Endothelial cell of umbilical vein (primary cell): Measurements from ENCODE around the gene VEGFA. TPM values are rescaled to one million over a fixed set of nuclear protein-coding genes. Genes with fewer than 3 reads are reported as not detected.

ENCODE experiments used
- BruUV-seq: library from RNA; stranded (reverse); fragments of 400-500 nt; replicated peaks from 2 replicates; lab custom pipeline; 2021; lab: Mats Ljungman, UMichigan
- CTCF ChIA-PET: fragments of 300-600, 350-600 bp; sonication (Branson Sonifier 250); formaldehyde crosslinking; loops from one replicate; lab custom pipeline; 2021; ENCODE audit warnings: antibody characterized with exemption, inconsistent platforms; lab: Charles Lee
- POLR2A ChIA-PET: fragments of 300-600, 350-600 bp; sonication (Branson Sonifier 250); formaldehyde crosslinking; loops from one replicate; lab custom pipeline; 2021; ENCODE audit warnings: antibody characterized with exemption, inconsistent platforms; lab: Charles Lee
- DNase-seq: peaks from one replicate; pipeline ENCODE4 v3.0.0-alpha.2; 2011; ENCODE audit warnings: low read depth, low spot score
- FAIRE-seq: peaks from 2 replicates; lab custom pipeline; 2011; peaks lifted over from hg19 to GRCh38; lab: Jason Lieb, UNC
- H2AFZ ChIP-seq: 2 replicates; pipeline ENCODE4 v1.6.0; 2012; ENCODE audit warnings: low read depth, low read length, control low read depth, inconsistent platforms
- H3K27ac ChIP-seq: 2 replicates; pipeline ENCODE4 v1.5.1; 2011; ENCODE audit warnings: low read depth, mild to moderate bottlenecking, control low read depth, low read length, moderate library complexity; ENCODE audit not compliant: insufficient read depth
- H3K27me3 ChIP-seq, 2 experiments: 2 replicates each; pipeline versions ENCODE4 v1.6.0 to v1.6.1; 2011; ENCODE audit warnings: low read length in 2 of 2, mixed read lengths in 1 of 2; ENCODE audit not compliant: control insufficient read depth in 2 of 2, insufficient read depth in 2 of 2
- H3K36me3 ChIP-seq, 2 experiments: 2 replicates in 1 of 2; 3 replicates in 1 of 2; pipeline ENCODE4 v1.5.1; 2011; ENCODE audit warnings: low read length in 2 of 2, mild to moderate bottlenecking in 1 of 2, moderate library complexity in 1 of 2; ENCODE audit not compliant: control insufficient read depth in 2 of 2, insufficient read depth in 2 of 2; ENCODE audit errors: extremely low read depth in 1 of 2
- H3K4me1 ChIP-seq: 3 replicates; pipeline ENCODE4 v1.5.1; 2011; ENCODE audit warnings: mild to moderate bottlenecking, low read length; ENCODE audit not compliant: control insufficient read depth, insufficient read depth; ENCODE audit errors: extremely low read depth
- H3K4me2 ChIP-seq: 2 replicates; pipeline ENCODE4 v1.6.1; 2011; ENCODE audit warnings: low read length, control low read depth, mixed read lengths; ENCODE audit not compliant: insufficient read depth
- H3K4me3 ChIP-seq, 3 experiments: fragments of 200-600 bp in 1 of 3; sonication (generic), shearing (Covaris generic) in 1 of 3; replicated peaks in 1 of 3; 2 replicates each; pipeline ENCODE4 v1.5.1; 2011 to 2016; ENCODE audit warnings: control low read depth in 3 of 3, low read length in 3 of 3, mild to moderate bottlenecking in 2 of 3, inconsistent platforms in 1 of 3, low read depth in 1 of 3, moderate library complexity in 1 of 3; ENCODE audit not compliant: insufficient read depth in 1 of 3
- H3K79me2 ChIP-seq: 2 replicates; pipeline ENCODE4 v1.6.0; 2012; ENCODE audit warnings: low read length, inconsistent platforms; ENCODE audit not compliant: control insufficient read depth, insufficient read depth
- H3K9ac ChIP-seq: replicated peaks from 2 replicates; pipeline ENCODE3; 2011; ENCODE audit warnings: low read length, control low read depth; ENCODE audit not compliant: insufficient read depth; ENCODE audit errors: extremely low read depth
- H3K9me1 ChIP-seq: replicated peaks from 3 replicates; pipeline ENCODE4 v1.6.0; 2011; ENCODE audit warnings: mild to moderate bottlenecking, low read length; ENCODE audit not compliant: control insufficient read depth, insufficient read depth; ENCODE audit errors: extremely low read depth
- H3K9me3 ChIP-seq: replicated peaks from 2 replicates; pipeline ENCODE4 v1.5.1; 2012; ENCODE audit warnings: low read length, inconsistent platforms; ENCODE audit not compliant: control insufficient read depth, insufficient read depth
- H4K20me1 ChIP-seq: replicated peaks from 2 replicates; pipeline ENCODE3; 2011; ENCODE audit warnings: mild to moderate bottlenecking, low read length; ENCODE audit not compliant: control insufficient read depth, insufficient read depth; ENCODE audit errors: extremely low read depth
- EZH2 ChIP-seq: IDR thresholded peaks from 2 replicates; pipeline ENCODE4 v1.6.1; 2012; ENCODE audit warnings: borderline replicate concordance, low read depth, mild to moderate bottlenecking, moderate library complexity, low read length, inconsistent platforms; ENCODE audit not compliant: severe bottlenecking
- FOS ChIP-seq: IDR thresholded peaks from 2 replicates; pipeline ENCODE4 v1.6.1; 2011; ENCODE audit warnings: mild to moderate bottlenecking, low read length, moderate library complexity, borderline replicate concordance; ENCODE audit not compliant: insufficient read depth
- GATA2 ChIP-seq: IDR thresholded peaks from 2 replicates; pipeline ENCODE4 v1.7.0; 2011; ENCODE audit warnings: low read depth, mild to moderate bottlenecking, moderate library complexity, mixed read lengths, low read length; ENCODE audit not compliant: insufficient read length, insufficient read depth
- JUN ChIP-seq: IDR thresholded peaks from 2 replicates; pipeline ENCODE4 v1.6.1; 2011; ENCODE audit warnings: borderline replicate concordance, low read depth; ENCODE audit not compliant: insufficient read length, insufficient read depth
- MYC ChIP-seq: IDR thresholded peaks from one replicate; pipeline ENCODE4 v1.6.1; 2011; ENCODE audit warnings: mild to moderate bottlenecking, low read depth, low read length
- POLR2A ChIP-seq: IDR thresholded peaks from 2 replicates; pipeline ENCODE4 v1.6.1; 2012; ENCODE audit warnings: low read depth, mild to moderate bottlenecking, control low read depth, low read length
- dilution Hi-C: fragments of 300-500 bp; cut with MboI; formaldehyde crosslinking; loops from one replicate; pipeline ENCODE4 v1.15.0; 2019; ENCODE audit warnings: low sequenced_read_pairs; ENCODE audit not compliant: extremely low pct_ligation_motif_present
- intact Hi-C: fragments of 100-400 bp; cut with micrococcal nuclease; formaldehyde crosslinking; loops from one replicate; pipeline ENCODE4 v1.10.0; 2022
- polyA plus RNA-seq, 4 experiments: library from polyadenylated mRNA; depleted of rRNA in 3 of 4; stranded (reverse) in 3 of 4; unstranded in 1 of 4; fragments of >200 nt; gene quantifications; 2 replicates each; pipeline versions ENCODE4 v1.2.1 to v1.2.3, GENCODE V29; 2011 to 2012; ENCODE audit warnings: missing spikeins in 1 of 4
- total RNA-seq: library from RNA; stranded (reverse); gene quantifications from 2 replicates; pipeline ENCODE4 v1.2.3, GENCODE V29; 2021
- TF ChIP-seq, protein P1 (sequence below), 2 donors: IDR thresholded peaks; 1 replicate in 1 of 2; 2 replicates in 1 of 2; pipeline ENCODE4 v1.5.1; 2011; ENCODE audit warnings: low read length in 2 of 2, mild to moderate bottlenecking in 2 of 2, moderate library complexity in 2 of 2, control low read depth in 1 of 2, inconsistent platforms in 1 of 2, low read depth in 1 of 2; ENCODE audit not compliant: insufficient read depth in 1 of 2; ENCODE audit errors: extremely low read depth in 1 of 2

VEGFA gene
- total and polyA plus RNA-seq, 2 donors (not counting 3 experiments of a cell fraction or from before 2014, with no cell fraction given), result 18.1 to 19.9 TPM

DNA sequence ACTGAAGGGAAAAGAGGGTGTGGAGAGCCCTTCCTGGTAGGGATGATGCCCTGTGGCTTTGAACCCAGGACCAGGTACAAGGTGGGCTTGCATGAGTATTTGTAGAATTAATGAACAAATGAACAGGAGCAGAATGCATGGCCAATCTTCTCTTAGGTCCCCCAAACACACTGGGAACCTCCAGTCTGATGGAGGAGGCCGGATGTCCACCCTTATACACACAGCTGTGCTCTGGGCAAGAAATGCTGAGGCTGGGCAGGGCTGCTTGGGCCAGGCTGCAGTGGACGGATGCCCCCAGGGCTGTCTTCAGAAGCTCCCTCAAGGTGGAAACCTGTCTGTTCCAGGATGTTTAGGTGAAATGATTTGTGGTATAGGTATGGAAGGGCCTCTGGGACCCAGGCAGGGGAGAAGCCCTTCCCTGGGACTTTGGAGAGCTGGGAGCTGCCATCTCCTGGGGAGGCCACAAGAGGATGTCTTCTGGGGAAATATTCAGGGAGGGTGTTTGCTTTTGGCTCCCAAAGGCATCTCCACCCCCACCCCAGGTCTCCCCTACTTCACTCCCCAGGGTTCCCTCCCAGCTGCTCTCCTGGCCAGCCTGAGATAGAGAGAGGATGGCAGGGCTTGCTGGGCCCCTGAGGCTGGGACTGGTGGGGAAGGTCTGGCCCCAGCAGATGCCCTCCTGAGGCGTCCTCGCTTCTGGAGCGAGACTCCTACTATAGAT is 23.3 kb downstream of the VEGFA start:
- TF ChIP-seq JUN (no peak), FOS (no peak), GATA2 (no peak), MYC (no peak), POLR2A (no peak), EZH2 (no peak)
- TF ChIP-seq, protein P1, sequence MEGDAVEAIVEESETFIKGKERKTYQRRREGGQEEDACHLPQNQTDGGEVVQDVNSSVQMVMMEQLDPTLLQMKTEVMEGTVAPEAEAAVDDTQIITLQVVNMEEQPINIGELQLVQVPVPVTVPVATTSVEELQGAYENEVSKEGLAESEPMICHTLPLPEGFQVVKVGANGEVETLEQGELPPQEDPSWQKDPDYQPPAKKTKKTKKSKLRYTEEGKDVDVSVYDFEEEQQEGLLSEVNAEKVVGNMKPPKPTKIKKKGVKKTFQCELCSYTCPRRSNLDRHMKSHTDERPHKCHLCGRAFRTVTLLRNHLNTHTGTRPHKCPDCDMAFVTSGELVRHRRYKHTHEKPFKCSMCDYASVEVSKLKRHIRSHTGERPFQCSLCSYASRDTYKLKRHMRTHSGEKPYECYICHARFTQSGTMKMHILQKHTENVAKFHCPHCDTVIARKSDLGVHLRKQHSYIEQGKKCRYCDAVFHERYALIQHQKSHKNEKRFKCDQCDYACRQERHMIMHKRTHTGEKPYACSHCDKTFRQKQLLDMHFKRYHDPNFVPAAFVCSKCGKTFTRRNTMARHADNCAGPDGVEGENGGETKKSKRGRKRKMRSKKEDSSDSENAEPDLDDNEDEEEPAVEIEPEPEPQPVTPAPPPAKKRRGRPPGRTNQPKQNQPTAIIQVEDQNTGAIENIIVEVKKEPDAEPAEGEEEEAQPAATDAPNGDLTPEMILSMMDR (IDR thresholded peaks at IDR 0.05; ENCODE audit: extremely low read depth in 1 of 2, insufficient read depth in 1 of 2, low read depth in 1 of 2, low read length in 2 of 2), result no peak
- H3K27me3 ChIP-seq, result peaks cover 0 to 1% of the 10 kb centered on the region in 2 experiments
- H3K9me1 ChIP-seq, result no peaks in the 10 kb centered on the region
- ChIA-PET CTCF (interaction anchor here (1.2 to 2.2 kb wide), 2 partner anchors 20 to 286 kb away, joined by 5 to 9 read pairs; no protein-coding TSS in a partner anchor), POLR2A (no interaction called here)
- BruUV-seq, result no TSS peak
- no peak overlapping the region for H3K27ac ChIP-seq
- no peaks in the 10 kb centered on the region for H4K20me1 ChIP-seq
- no peak for FAIRE-seq
- no peaks in the 10 kb centered on the region for H3K36me3 ChIP-seq
- no peak for DNase-seq
- H3K79me2 ChIP-seq, result no peaks in the 10 kb centered on the region
- no peaks in the 10 kb centered on the region for H3K9me3 ChIP-seq
- H3K4me2 ChIP-seq, result no peak overlapping the region
- H3K4me1 ChIP-seq, result no peaks in the 10 kb centered on the region
- no peak overlapping the region for H3K4me3 ChIP-seq
- dilution Hi-C loops (no loop called here), intact Hi-C loops (no loop called here)
- no peak overlapping the region for H3K9ac ChIP-seq
- H2AFZ ChIP-seq, result no peak overlapping the region
